Measurements from ENCODE around the gene RHOV. TPM values are rescaled to one million over a fixed set of nuclear protein-coding genes. Genes with fewer than 3 reads are reported as not detected.
"Not testable (repeated sequence)": the region's sequence is repeated elsewhere in the genome, so short reads cannot be mapped to it uniquely, and the experiment has no call there.

Gene RHOV
- total RNA-seq, 1 donor from 2014 or later = 0.12 TPM

GRCh38 chr15:40871749-40872617, 2.1 kb downstream of the RHOV start:
- no peak for DNase-seq (ENCODE audit: low spot score)
- no peak overlapping the region for H3K4me3 Mint-ChIP-seq (ENCODE audit: unreplicated experiment)
- TF ChIP-seq CTCF (IDR thresholded peaks at IDR 0.05) = no peak
- H3K27me3 Mint-ChIP-seq (ENCODE audit: low read depth) = peaks cover 8% of the 10 kb centered on the region
- H3K27ac Mint-ChIP-seq (ENCODE audit: unreplicated experiment) = no peak overlapping the region
- no peaks in the 10 kb centered on the region for H3K36me3 Mint-ChIP-seq (ENCODE audit: low read depth)
- H3K4me1 Mint-ChIP-seq (ENCODE audit: low read depth) = peaks cover 6% of the 10 kb centered on the region
- H3K9me3 Mint-ChIP-seq (ENCODE audit: low read depth) = no peaks in the 10 kb centered on the region

GRCh38 chr15:40870716-40871115, 3.3 kb downstream of the RHOV start:
- DNase-seq (ENCODE audit: low spot score) = no peak
- Mint-ChIP-seq H3K4me3 (ENCODE audit: unreplicated experiment) (no peak overlapping the region), H3K27ac (ENCODE audit: unreplicated experiment) (no peak overlapping the region), H3K36me3 (ENCODE audit: low read depth) (no peaks in the 10 kb centered on the region), H3K27me3 (ENCODE audit: low read depth) (peaks cover 8% of the 10 kb centered on the region), H3K9me3 (ENCODE audit: low read depth) (no peaks in the 10 kb centered on the region), H3K4me1 (ENCODE audit: low read depth) (peaks cover 12% of the 10 kb centered on the region)
- no peak for TF ChIP-seq CTCF (IDR thresholded peaks at IDR 0.05)

GRCh38 chr15:40869686-40870085, 4.3 kb downstream of the RHOV start:
- no peak overlapping the region for H3K27ac Mint-ChIP-seq (ENCODE audit: unreplicated experiment)
- H3K9me3 Mint-ChIP-seq (ENCODE audit: low read depth) = no peaks in the 10 kb centered on the region
- no peaks in the 10 kb centered on the region for H3K36me3 Mint-ChIP-seq (ENCODE audit: low read depth)
- H3K27me3 Mint-ChIP-seq (ENCODE audit: low read depth) = peaks cover 8% of the 10 kb centered on the region
- peaks cover 14% of the 10 kb centered on the region for H3K4me1 Mint-ChIP-seq (ENCODE audit: low read depth)
- DNase-seq (ENCODE audit: low spot score) = no peak
- no peak overlapping the region for H3K4me3 Mint-ChIP-seq (ENCODE audit: unreplicated experiment)
- TF ChIP-seq CTCF (IDR thresholded peaks at IDR 0.05) = no peak

GRCh38 chr15:40867199-40867598, 6.8 kb downstream of the RHOV start:
- no peaks in the 10 kb centered on the region for H3K9me3 Mint-ChIP-seq (ENCODE audit: low read depth)
- DNase-seq (ENCODE audit: low spot score) = no peak
- no peak overlapping the region for H3K4me3 Mint-ChIP-seq (ENCODE audit: unreplicated experiment)
- no peak overlapping the region for H3K27ac Mint-ChIP-seq (ENCODE audit: unreplicated experiment)
- peaks cover 13% of the 10 kb centered on the region for H3K4me1 Mint-ChIP-seq (ENCODE audit: low read depth)
- H3K36me3 Mint-ChIP-seq (ENCODE audit: low read depth) = no peaks in the 10 kb centered on the region
- peaks cover 2% of the 10 kb centered on the region for H3K27me3 Mint-ChIP-seq (ENCODE audit: low read depth)
- TF ChIP-seq CTCF (IDR thresholded peaks at IDR 0.05) = no peak

GRCh38 chr15:40863660-40864270, 10.3 kb downstream of the RHOV start:
- Mint-ChIP-seq H3K4me3 (ENCODE audit: unreplicated experiment) (no peak overlapping the region), H3K27ac (ENCODE audit: unreplicated experiment) (no peak overlapping the region), H3K9me3 (ENCODE audit: low read depth) (no peaks in the 10 kb centered on the region), H3K36me3 (ENCODE audit: low read depth) (no peaks in the 10 kb centered on the region), H3K27me3 (ENCODE audit: low read depth) (peaks cover 5% of the 10 kb centered on the region), H3K4me1 (ENCODE audit: low read depth) (peaks cover 15% of the 10 kb centered on the region)
- DNase-seq (ENCODE audit: low spot score) = no peak
- TF ChIP-seq CTCF (IDR thresholded peaks at IDR 0.05) = no peak

GRCh38 chr15:40861147-40861546, 12.9 kb downstream of the RHOV start:
- not testable (repeated sequence) for DNase-seq (ENCODE audit: low spot score); H3K9me3 Mint-ChIP-seq (ENCODE audit: low read depth); H3K4me3 Mint-ChIP-seq (ENCODE audit: unreplicated experiment); H3K27ac Mint-ChIP-seq (ENCODE audit: unreplicated experiment); H3K36me3 Mint-ChIP-seq (ENCODE audit: low read depth); H3K27me3 Mint-ChIP-seq (ENCODE audit: low read depth)
- peaks cover 22% of the 10 kb centered on the region for H3K4me1 Mint-ChIP-seq (ENCODE audit: low read depth)

Data from chondrocyte (in vitro differentiated cells).